GM19099 (cell line): Measurements from ENCODE around the gene PIEZO2.

Experiments used
- POLR2A ChIP-seq: IDR thresholded peaks from 3 replicates; pipeline ENCODE4 v1.6.1; 2011; ENCODE audit warnings: low read depth; ENCODE audit not compliant: insufficient read length; ENCODE audit errors: extremely low read depth

The PIEZO2 gene

DNA sequence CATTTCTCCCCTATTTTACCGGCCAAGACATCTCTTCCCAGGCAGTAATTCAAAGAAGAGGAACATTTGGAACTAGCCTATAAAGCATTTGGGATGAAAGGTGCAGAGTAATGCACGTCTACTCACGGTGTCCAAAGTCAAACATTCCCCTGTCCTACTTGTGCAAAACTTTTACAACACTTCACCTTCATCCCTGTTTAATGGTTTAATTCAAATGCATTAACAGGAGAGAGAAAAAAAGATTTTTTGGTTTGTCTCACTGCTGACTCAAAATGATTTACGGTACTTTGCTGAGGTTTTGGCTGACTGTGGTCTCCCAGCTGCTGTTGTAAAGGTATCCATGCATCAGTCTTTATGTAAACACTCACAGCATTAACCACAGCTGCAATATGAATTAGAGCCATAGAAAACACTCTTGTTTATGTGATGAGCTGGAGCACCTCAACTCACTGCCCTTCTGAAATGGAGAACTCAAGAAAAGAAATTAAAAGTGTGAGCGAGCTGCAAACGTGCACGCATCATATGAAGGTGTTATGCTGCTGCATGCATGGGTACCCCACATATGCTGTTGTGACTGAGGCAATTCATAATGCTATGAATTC is 220.5 kb downstream of the PIEZO2 start:
- TF ChIP-seq POLR2A: no peak

DNA sequence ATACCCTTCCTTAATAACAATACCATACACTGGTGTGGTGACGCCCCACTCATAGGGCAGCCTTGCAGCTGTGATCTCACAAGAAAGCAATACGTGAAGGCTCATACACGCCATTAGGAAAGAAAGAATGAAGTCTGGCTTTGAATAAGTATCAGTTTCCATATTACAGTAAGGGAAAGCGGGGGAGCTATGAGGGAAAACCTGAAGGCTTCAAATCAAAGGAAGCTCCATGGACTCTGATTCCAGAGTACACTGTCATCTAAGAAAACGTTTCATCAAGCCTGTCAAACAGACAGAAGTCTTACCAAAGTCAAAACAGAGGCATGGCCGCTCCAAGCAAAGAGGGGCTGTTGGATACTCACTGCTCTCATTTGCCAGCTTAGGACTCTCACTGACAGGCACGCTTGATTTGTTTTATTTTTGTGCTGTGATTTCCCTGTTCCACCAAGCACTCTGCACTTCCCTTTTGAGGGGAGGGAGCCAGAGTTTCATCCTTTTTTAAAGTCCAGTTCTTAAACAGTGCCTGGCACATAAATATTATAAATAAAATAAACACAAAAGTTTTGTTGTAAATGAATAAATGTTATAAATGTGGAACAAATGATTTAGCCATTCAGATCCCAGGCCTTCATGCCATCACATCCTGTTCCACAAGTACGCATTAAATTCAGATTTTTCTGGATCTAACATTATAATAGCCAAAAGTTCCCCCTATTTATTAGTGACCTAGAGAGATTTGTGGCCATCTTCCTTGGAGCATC is 221.2 kb downstream of the PIEZO2 start:
- TF ChIP-seq POLR2A: no peak

DNA sequence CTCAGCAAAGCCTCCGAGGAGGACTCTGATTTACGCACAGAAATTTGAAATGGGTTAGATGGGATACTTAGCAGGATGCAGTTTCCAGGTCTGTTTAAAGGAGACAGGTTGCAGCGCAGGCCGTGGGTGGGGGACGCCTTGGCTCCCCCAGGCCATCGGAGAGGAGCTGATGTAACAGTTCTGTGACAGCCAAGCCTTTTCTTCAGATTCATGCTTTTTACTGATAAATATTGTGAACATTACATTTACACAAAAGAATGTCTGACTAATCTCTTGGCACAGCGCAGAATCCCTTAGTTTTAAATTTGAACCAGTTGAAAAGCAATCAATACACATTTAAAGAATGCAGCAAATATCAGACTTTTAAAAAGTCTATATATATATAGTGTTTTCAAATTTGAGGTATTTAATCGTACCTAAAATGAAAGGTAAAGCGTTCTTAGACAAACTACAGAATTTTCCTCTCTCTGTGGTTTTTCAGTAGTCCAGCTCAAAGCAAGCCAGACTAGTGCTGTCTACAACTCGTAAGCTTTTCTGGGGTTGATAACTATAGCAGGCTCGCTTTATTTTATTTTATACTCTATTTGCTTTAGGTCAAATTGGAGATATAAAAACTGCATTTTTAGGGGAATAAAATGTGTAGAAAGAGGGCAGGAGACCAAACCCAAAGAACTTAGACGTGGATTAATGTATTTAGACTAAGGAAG is 221.9 kb downstream of the PIEZO2 start:
- no peak for TF ChIP-seq POLR2A

DNA sequence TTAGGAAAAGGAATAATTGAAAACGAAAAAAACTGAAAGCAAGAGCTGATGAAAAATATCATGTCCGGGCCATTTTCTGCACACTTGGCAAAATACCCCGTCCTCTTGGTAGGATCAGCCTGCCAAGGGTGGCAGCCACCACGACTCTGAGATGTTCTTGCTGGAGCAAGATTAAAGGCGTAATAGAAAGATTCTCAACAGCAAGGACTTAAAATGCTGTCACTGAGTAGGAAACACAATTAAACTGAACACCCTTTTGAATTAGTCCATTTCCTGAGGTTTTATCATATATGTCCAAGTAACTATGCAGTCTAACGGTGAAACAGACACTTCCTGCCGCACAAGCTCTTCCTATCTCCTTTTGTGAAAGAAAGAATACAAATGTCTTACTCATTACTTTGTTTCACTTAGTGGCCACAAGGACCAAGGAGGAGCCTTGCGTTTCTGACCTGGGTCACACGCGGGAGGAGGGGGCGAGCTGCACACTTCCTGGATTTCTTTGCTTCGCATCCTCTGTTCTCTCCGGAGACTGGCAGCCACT is 222.7 kb downstream of the PIEZO2 start:
- TF ChIP-seq POLR2A: no peak

DNA sequence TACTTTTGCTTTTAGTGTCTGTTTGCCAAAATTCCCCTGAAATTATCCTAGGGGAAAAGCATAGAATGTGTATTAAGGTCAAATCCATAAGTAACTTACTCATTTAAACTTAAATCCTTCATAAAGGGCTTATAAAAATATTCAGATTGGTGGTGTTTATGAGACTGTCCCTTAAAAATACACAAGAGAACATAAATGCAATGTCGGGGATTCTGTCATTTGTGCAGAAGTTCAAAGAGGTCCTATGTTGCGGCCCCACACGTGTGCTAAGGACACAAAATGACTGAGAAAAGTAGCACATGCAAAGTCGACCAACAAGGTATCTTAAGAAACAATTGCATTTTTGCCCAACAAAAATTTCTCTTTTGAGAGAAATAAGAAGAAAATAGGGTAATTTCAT is 225.1 kb downstream of the PIEZO2 start:
- TF ChIP-seq POLR2A: no peak

DNA sequence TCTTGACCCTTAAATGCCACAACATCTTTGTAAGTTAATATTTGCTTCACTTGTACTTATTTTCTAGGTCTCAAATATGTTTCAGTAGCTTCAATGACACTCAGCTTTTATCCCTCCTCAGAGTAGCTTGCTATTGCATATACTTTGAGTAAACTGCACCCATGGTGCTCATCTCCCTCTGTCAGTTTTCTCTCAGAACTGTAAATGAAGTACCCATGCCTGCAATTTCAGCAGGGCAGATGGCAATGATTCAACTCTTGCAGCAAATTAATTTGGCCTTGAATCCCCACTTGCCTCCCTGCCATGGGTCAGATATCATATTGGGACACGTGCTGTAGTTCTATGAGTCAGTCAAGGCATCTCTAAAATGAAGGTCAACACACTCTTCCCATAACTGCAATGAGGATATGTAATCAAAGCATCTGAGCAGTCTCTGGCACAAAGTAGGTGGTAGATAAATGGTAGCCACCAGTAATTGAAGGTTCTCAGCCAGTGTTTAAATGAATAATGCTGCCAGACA is 225.8 kb downstream of the PIEZO2 start:
- TF ChIP-seq POLR2A: no peak

DNA sequence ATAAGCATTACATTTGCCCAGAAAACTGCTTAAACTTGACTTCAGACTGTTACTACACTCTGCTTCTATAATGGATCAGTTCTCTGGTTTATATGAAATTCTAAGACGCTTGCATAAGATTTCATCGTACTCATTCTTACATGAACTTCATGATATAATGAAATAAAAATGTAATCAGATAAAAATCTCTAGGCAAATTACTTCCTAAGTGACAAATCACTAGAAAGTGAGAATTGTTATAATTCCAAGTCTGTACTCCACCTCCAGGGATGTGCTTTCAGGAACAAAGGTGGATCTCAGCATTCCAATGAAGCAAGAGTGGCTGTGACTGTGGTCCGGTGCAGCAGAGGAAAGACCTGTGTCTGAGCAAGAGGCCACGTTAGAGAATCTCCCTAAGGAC is 226.2 kb downstream of the PIEZO2 start:
- TF ChIP-seq POLR2A: no peak

DNA sequence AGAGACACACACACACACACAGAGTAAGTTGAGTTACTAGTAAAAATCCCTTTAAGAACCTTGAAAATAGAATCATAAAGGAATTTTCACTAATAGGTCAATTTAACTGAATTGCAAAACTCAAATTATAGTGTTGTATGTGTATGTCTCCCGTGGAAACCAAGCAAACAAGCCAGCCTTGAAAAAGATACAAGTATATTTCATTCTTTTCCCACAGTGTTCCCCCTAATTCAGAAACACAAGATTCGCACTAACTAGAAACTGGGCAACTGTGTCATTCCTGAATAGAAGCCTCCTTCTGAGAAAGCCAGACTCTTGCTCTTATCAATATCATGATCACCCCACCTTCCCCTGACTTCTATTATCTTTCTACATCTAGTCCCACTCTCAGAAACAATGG is 229.5 kb downstream of the PIEZO2 start:
- no peak for TF ChIP-seq POLR2A

DNA sequence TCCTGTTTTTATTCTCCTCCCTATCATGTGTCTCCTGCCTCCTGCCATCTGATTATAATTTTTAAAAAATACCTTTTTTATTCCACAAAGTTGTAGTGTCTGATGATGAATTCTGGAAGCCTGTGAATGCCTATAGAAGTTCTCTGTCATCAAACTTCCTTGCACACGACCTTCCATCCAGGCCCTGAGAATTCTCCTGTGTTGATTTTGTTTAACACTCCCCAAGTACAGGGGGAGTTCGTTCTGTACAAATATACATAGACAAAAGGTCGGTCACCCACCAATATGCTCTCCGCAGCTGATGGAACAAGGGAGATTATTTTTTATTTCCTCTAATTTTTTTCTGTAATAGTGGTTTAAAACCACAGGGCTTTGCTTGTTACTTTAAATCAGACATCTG is 232.5 kb downstream of the PIEZO2 start:
- TF ChIP-seq POLR2A: no peak

DNA sequence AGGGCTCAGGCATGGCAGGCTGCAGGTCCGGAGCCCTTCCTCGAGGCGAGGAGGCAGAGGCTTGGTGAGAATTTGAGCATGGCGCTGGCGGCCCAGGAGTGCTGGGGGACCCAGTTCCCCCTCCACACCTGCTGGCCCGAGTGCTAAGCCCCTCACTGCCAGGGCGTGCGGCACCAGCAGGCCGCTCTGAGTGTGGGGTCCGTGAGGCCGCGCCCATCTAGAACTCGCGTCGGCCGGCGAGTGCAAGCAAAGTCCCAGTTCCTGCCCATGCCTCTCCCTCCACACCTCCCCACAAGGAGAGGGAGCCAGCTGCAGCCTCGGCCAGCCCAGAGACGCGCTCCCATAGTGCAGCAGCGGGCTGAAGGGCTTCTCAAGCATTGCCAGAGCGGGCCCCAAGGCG is 233.0 kb downstream of the PIEZO2 start:
- no peak for TF ChIP-seq POLR2A

DNA sequence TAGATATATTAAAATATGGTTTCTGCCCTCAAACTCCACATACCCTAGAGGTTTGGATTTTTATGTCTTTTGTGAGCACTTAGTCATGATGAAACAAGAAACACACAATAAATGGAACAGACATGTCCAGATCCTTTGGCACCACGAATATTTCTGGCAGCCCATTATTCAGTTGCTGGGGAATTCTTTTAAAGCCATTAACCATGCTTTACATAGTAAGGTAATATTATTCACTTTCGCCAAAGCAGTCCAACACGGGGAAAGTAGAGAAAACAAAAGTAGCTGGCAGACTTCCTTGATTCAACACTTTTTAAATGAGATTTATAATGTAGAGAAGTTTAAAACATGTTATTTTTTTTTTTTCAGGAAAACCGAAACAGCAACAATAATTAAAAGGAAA is 235.4 kb downstream of the PIEZO2 start:
- no peak for TF ChIP-seq POLR2A

DNA sequence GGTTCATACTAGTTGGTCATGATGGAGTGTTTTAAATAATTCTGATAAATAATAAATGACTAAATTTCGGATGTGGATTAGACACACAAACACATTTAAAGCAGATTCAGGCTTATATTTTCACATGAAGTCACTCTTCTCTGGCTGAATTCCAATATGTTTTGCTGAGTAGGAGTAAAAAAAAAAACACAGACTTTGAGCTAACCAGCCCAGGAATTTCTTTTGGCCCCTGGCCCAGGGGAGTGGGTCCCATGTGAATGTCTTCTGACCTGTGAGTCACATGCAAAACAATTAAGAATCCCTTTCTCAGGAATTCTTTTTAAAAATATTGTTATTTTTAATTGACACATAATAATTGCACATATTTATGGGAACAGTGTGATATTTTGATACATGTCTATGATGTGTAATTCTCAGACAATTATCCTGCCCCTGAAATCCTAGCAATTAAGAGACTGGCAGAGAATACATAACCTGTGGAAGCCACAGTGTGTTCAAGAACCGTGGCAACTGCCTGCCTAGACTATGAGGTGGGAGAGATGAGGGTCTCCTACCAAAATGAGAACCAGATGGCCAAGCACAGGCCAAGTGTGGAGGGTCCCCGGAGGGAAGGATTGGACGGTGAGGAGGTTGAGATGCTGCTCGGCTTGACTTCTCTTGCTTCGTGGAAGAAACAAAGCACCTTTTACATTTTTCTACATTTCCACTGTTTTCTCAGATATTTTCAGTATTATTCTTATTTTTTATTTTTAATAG is 236.4 kb downstream of the PIEZO2 start:
- no peak for TF ChIP-seq POLR2A

DNA sequence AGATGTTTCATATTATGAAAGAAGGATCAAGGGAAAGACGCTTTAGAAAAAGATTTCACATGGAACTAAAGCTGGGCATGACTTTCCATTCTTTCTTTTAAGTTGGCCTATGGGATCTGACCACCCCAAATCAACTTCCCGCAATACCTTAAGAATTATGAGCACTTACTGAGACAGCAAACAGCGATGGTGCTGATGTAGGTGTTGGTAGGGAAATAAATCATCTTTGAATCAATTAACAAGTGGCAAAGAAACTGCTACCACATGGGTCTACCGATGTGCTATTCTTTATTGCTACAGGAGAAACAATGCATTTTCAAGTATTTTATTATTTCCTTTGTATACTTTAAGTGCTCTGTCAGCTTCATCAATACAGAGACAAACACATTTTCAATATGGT is 239.6 kb downstream of the PIEZO2 start:
- no peak for TF ChIP-seq POLR2A

DNA sequence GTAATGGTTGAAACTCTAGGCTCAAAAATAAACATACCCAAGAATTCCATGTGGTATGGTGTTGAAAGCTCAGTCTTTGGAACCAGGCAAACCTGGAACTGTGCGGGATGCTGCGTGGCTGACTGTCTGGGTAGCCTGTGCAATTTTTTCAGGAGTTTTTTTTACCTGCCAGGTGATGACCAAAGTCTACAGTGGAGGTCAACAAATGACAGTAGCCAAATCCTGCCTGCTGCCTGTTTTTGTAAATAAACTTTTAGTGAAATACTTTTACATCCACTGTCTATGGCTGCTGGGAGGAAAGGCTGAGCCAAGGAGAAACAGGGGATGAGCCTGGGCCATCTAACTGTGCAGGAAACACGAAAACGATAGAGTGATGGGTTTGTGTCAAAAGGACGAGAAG is 240.6 kb downstream of the PIEZO2 start:
- no peak for TF ChIP-seq POLR2A

DNA sequence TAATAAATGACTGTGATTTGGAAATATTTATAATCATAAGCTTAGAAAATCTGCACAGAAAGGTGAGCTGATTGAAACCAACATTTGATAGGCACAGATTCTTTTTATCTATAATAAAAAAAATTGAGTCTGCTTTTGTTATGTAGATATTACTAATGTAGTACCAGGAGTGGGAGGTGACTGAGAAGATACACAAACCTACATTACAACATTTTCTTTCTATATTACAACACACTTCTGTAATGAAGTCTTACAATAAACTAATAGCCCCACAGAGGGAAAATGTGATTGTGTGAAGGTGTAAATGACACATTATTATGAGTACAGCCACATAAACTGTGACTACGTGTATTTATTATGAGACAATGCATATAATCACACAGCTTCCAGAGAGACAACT is 241.6 kb downstream of the PIEZO2 start:
- TF ChIP-seq POLR2A: no peak
